ENCODE measurements around the gene ERAS. TPM values are rescaled to one million over a fixed set of nuclear protein-coding genes. Genes with fewer than 3 reads are reported as not detected.

ERAS gene
- total RNA-seq, 1 donor, result not detected

GRCh38 chrX:48831909-48832291, 5.6 kb downstream of the ERAS start:
- no peak overlapping the region for H3K4me3 ChIP-seq (ENCODE audit: low read depth, low read length)
- DNase-seq (ENCODE audit: low read depth), result no peak
- TF ChIP-seq CTCF (IDR thresholded peaks at IDR 0.05; ENCODE audit: insufficient read depth, low read depth, low read length), result no peak

GRCh38 chrX:48833542-48834138, 7.3 kb downstream of the ERAS start:
- no peak overlapping the region for H3K4me3 ChIP-seq (ENCODE audit: low read depth, low read length)
- TF ChIP-seq CTCF (IDR thresholded peaks at IDR 0.05; ENCODE audit: insufficient read depth, low read depth, low read length), result no peak
- no peak for DNase-seq (ENCODE audit: low read depth)

- DNase-seq (ENCODE audit: low read depth), result no peak
- no peak for TF ChIP-seq CTCF (IDR thresholded peaks at IDR 0.05; ENCODE audit: insufficient read depth, low read depth, low read length)
- no peak overlapping the region for H3K4me3 ChIP-seq (ENCODE audit: low read depth, low read length)
These were observed 8.0 kb downstream of the ERAS start for GRCh38 chrX:48834383-48834709.

- TF ChIP-seq CTCF (IDR thresholded peaks at IDR 0.05; ENCODE audit: insufficient read depth, low read depth, low read length), result no peak
- H3K4me3 ChIP-seq (ENCODE audit: low read depth, low read length), result no peak within 1 kb of the TSS
- no peak for DNase-seq (ENCODE audit: low read depth)
These were observed 9.4 kb downstream of the ERAS start, which contains the start of gene PCSK1N for GRCh38 chrX:48835524-48836329. Gene PCSK1N (minus strand): TSS chrX:48835610. CDS start chrX:48835532, 78 bp downstream.

GRCh38 chrX:48839686-48840085, 13.4 kb downstream of the ERAS start:
- no peak for DNase-seq (ENCODE audit: low read depth)
- no peak for TF ChIP-seq CTCF (IDR thresholded peaks at IDR 0.05; ENCODE audit: insufficient read depth, low read depth, low read length)

GRCh38 chrX:48848847-48849246, 22.5 kb downstream of the ERAS start:
- no peak overlapping the region for H3K4me3 ChIP-seq (ENCODE audit: low read depth, low read length)
- DNase-seq (ENCODE audit: low read depth), result no peak
- no peak for TF ChIP-seq CTCF (IDR thresholded peaks at IDR 0.05; ENCODE audit: insufficient read depth, low read depth, low read length)

More at GRCh38 chrX:48839686-48840085, 13.4 kb downstream of the ERAS start:
- H3K4me3 ChIP-seq (ENCODE audit: low read depth, low read length), result no peak overlapping the region

All from fibroblast of villous mesenchyme (primary cell).